Smooth muscle cell (in vitro differentiated cells): ENCODE data around the gene HSPA6. TPM values are rescaled to one million over a fixed set of nuclear protein-coding genes. Genes with fewer than 3 reads are reported as not detected.
"Not testable (repeated sequence)": the region's sequence is repeated elsewhere in the genome, so short reads cannot be mapped to it uniquely, and the experiment has no call there.

Experiments used
- DNase-seq: peaks from one replicate; lab custom pipeline; 2025; ENCODE audit not compliant: unreplicated experiment; lab: John Stamatoyannopoulos, UW
- H2AFZ ChIP-seq: fragments of 200-600 bp; sonication (generic); 2 replicates; pipeline ENCODE4 v1.6.0; 2016; ENCODE audit warnings: antibody characterized with exemption, low read depth, mild to moderate bottlenecking
- H3F3A ChIP-seq: fragments of 200-600 bp; sonication (generic); 2 replicates; pipeline ENCODE4 v1.6.0; 2017; ENCODE audit warnings: antibody characterized with exemption, low read depth
- H3K27ac ChIP-seq: fragments of 200-600 bp; sonication (generic); 2 replicates; pipeline ENCODE4 v1.5.1; 2016; ENCODE audit warnings: low read depth, mild to moderate bottlenecking
- H3K27me3 ChIP-seq: fragments of 200-600 bp; sonication (generic); 2 replicates; pipeline ENCODE4 v1.6.1; 2016; ENCODE audit warnings: low read depth, mild to moderate bottlenecking
- H3K36me3 ChIP-seq: fragments of 200-600 bp; sonication (generic); 2 replicates; pipeline ENCODE4 v1.5.1; 2016; ENCODE audit warnings: low read depth
- H3K4me1 ChIP-seq: fragments of 200-600 bp; sonication (generic); 2 replicates; pipeline ENCODE4 v1.5.1; 2016; ENCODE audit warnings: low read depth
- H3K4me2 ChIP-seq: fragments of 200-600 bp; sonication (generic); 2 replicates; pipeline ENCODE4 v1.6.0; 2016; ENCODE audit warnings: mild to moderate bottlenecking
- H3K4me3 ChIP-seq: fragments of 200-600 bp; sonication (generic); 2 replicates; pipeline ENCODE4 v1.5.1; 2016; ENCODE audit warnings: mild to moderate bottlenecking
- H3K79me2 ChIP-seq: fragments of 200-600 bp; sonication (generic); 2 replicates; pipeline ENCODE4 v1.6.0; 2016; ENCODE audit warnings: low read depth, mild to moderate bottlenecking
- H3K9ac ChIP-seq: fragments of 200-600 bp; sonication (generic); 2 replicates; pipeline ENCODE4 v1.6.0; 2016; ENCODE audit warnings: low read depth
- H3K9me3 ChIP-seq: fragments of 200-600 bp; sonication (generic); replicated peaks from 2 replicates; pipeline ENCODE4 v1.5.1; 2016; ENCODE audit warnings: low read depth
- H4K20me1 ChIP-seq: fragments of 200-600 bp; sonication (generic); 2 replicates; pipeline ENCODE4 v1.6.0; 2016; ENCODE audit warnings: low read depth
- WGBS: methylation state at CpG from one replicate; pipeline ENCODE4 v1.1.7; 2016; ENCODE audit warnings: low lambda C conversion rate; 5-methylcytosine and 5-hydroxymethylcytosine counted together
- polyA plus RNA-seq: library from polyadenylated mRNA; unstranded; fragments of >200 nt; fragmentation: Nextera tagmentation; extraction: Ambion mirVana; gene quantifications from 2 replicates; pipeline ENCODE4 v1.2.1, GENCODE V29; 2016
- total RNA-seq: library from RNA; depleted of rRNA; stranded (reverse); fragments of >200 nt; gene quantifications from 2 replicates; pipeline ENCODE4 v1.2.3, GENCODE V29; 2014

Gene HSPA6
- total and polyA plus RNA-seq, 2 experiments from 2014 or later: 0.18 to 0.45 TPM

- not testable (repeated sequence) for H3K4me3 ChIP-seq, H3K4me2 ChIP-seq, H3K27me3 ChIP-seq, H3K79me2 ChIP-seq, H4K20me1 ChIP-seq, H3K9me3 ChIP-seq, H3K9ac ChIP-seq, H3K4me1 ChIP-seq, H3F3A ChIP-seq, H2AFZ ChIP-seq, H3K36me3 ChIP-seq, DNase-seq, H3K27ac ChIP-seq
- WGBS: 60% methylated on average over 4 of the region's 6 CpGs
Measured at GRCh38 chr1:161557506-161558450, 33.4 kb downstream of the HSPA6 start.

GRCh38 chr1:161560960-161561715 is 36.8 kb downstream of the HSPA6 start:
- 76% methylated on average over 4 of the region's 4 CpGs for WGBS
- not testable (repeated sequence) for H3K79me2 ChIP-seq

GRCh38 chr1:161562441-161562840 is 38.1 kb downstream of the HSPA6 start:
- H3K27ac ChIP-seq, H3K27me3 ChIP-seq, H3K4me2 ChIP-seq, DNase-seq, H3K79me2 ChIP-seq, H3K9me3 ChIP-seq, H3K36me3 ChIP-seq, H3K9ac ChIP-seq, H3K4me3 ChIP-seq, H2AFZ ChIP-seq, H3F3A ChIP-seq, H4K20me1 ChIP-seq, H3K4me1 ChIP-seq: not testable (repeated sequence)
- WGBS: 100% methylated on average over 2 of the region's 3 CpGs

More at GRCh38 chr1:161560960-161561715, 36.8 kb downstream of the HSPA6 start:
- not testable (repeated sequence) for H3K4me3 ChIP-seq, H3F3A ChIP-seq, H3K9ac ChIP-seq, DNase-seq, H3K27me3 ChIP-seq, H3K27ac ChIP-seq, H3K4me2 ChIP-seq, H3K36me3 ChIP-seq, H3K4me1 ChIP-seq, H4K20me1 ChIP-seq, H2AFZ ChIP-seq, H3K9me3 ChIP-seq

- not testable (repeated sequence) for H3K4me2 ChIP-seq, H3K27ac ChIP-seq, H4K20me1 ChIP-seq, H3K27me3 ChIP-seq, H2AFZ ChIP-seq, H3K9me3 ChIP-seq, H3K4me3 ChIP-seq, H3K36me3 ChIP-seq, H3K9ac ChIP-seq, DNase-seq, H3F3A ChIP-seq, H3K4me1 ChIP-seq, H3K79me2 ChIP-seq
- WGBS: 76% methylated on average over 1 of the region's 1 CpG
Measured at GRCh38 chr1:161563522-161563921, 39.2 kb downstream of the HSPA6 start.

GRCh38 chr1:161566602-161566960 is 42.2 kb downstream of the HSPA6 start:
- H3K4me2 ChIP-seq, H3K4me3 ChIP-seq, H3K9me3 ChIP-seq, H3K27ac ChIP-seq, H4K20me1 ChIP-seq, H3K27me3 ChIP-seq, DNase-seq, H3F3A ChIP-seq, H3K9ac ChIP-seq, H3K36me3 ChIP-seq, H3K4me1 ChIP-seq, H3K79me2 ChIP-seq: not testable (repeated sequence)
- peak overlapping the region; percentile 92 for H2AFZ ChIP-seq
- WGBS: 83% methylated on average over 2 of the region's 3 CpGs

- H3K4me2 ChIP-seq, H2AFZ ChIP-seq, DNase-seq, H3K9ac ChIP-seq, H3K36me3 ChIP-seq, H4K20me1 ChIP-seq, H3K9me3 ChIP-seq, H3K4me3 ChIP-seq, H3K79me2 ChIP-seq, H3K27ac ChIP-seq, H3K4me1 ChIP-seq, H3F3A ChIP-seq, H3K27me3 ChIP-seq: not testable (repeated sequence)
- 91% methylated on average over 2 of the region's 8 CpGs for WGBS
Measured at GRCh38 chr1:161571703-161572102, 47.4 kb downstream of the HSPA6 start.

Other genes starting within 250 kb of the HSPA6 start
- not detected in 2 replicates for gene MPZ, start 214.6 kb upstream of the HSPA6 start, total RNA-seq
- 0.22 TPM in 1 of 2 replicates, not detected in the other for gene MPZ, start 214.6 kb upstream of the HSPA6 start, polyA plus RNA-seq
- 153 and 179 TPM in 2 replicates for gene SDHC, start 210.2 kb upstream of the HSPA6 start, total RNA-seq
- 333 and 342 TPM in 2 replicates for gene SDHC, start 210.2 kb upstream of the HSPA6 start, polyA plus RNA-seq
- not detected in 2 replicates for gene CFAP126, start 156.7 kb upstream of the HSPA6 start, total RNA-seq
- gene CFAP126, start 156.7 kb upstream of the HSPA6 start, polyA plus RNA-seq: not detected in 2 replicates
- 0.36 TPM in 1 of 2 replicates, not detected in the other for gene FCGR2A, start 19.1 kb upstream of the HSPA6 start, total RNA-seq
- gene FCGR2A, start 19.1 kb upstream of the HSPA6 start, polyA plus RNA-seq: 0.15 and 0.46 TPM in 2 replicates
- gene FCGR3A, start 25.3 kb downstream of the HSPA6 start, total RNA-seq: not detected in 2 replicates
- gene FCGR3A, start 25.3 kb downstream of the HSPA6 start, polyA plus RNA-seq: 0.09 TPM in 1 of 2 replicates, not detected in the other
- 1.5 TPM in 1 of 2 replicates, not detected in the other for gene FCGR3B, start 106.6 kb downstream of the HSPA6 start, total RNA-seq
- 1.8 TPM in 1 of 2 replicates, not detected in the other for gene FCGR3B, start 106.6 kb downstream of the HSPA6 start, polyA plus RNA-seq
- not detected in 2 replicates for gene FCGR2B, start 138.6 kb downstream of the HSPA6 start, total RNA-seq
- gene FCGR2B, start 138.6 kb downstream of the HSPA6 start, polyA plus RNA-seq: not detected in 2 replicates
- 0.40 TPM in 1 of 2 replicates, not detected in the other for gene FCRLA, start 182.7 kb downstream of the HSPA6 start, total RNA-seq
- 0.35 TPM in 1 of 2 replicates, not detected in the other for gene FCRLA, start 182.7 kb downstream of the HSPA6 start, polyA plus RNA-seq
- 0.31 and 0.99 TPM in 2 replicates for gene FCRLB, start 197.0 kb downstream of the HSPA6 start, total RNA-seq
- 0.12 and 0.50 TPM in 2 replicates for gene FCRLB, start 197.0 kb downstream of the HSPA6 start, polyA plus RNA-seq
- gene DUSP12, start 225.2 kb downstream of the HSPA6 start, total RNA-seq: 39.3 and 45.7 TPM in 2 replicates
- gene DUSP12, start 225.2 kb downstream of the HSPA6 start, polyA plus RNA-seq: 39.2 and 41.8 TPM in 2 replicates
- gene ATF6, start 241.8 kb downstream of the HSPA6 start, total RNA-seq: 22.9 and 25.5 TPM in 2 replicates
- 7.8 and 9.3 TPM in 2 replicates for gene ATF6, start 241.8 kb downstream of the HSPA6 start, polyA plus RNA-seq